Endothelial cell of umbilical vein (primary cell): ENCODE results near the gene NPTX1. TPM values are rescaled to one million over a fixed set of nuclear protein-coding genes. Genes with fewer than 3 reads are reported as not detected.

Source experiments
- BruUV-seq: library from RNA; stranded (reverse); fragments of 400-500 nt; replicated peaks from 2 replicates; lab custom pipeline; 2021; lab: Mats Ljungman, UMichigan
- CTCF ChIA-PET: fragments of 300-600, 350-600 bp; sonication (Branson Sonifier 250); formaldehyde crosslinking; loops from one replicate; lab custom pipeline; 2021; ENCODE audit warnings: antibody characterized with exemption, inconsistent platforms; lab: Charles Lee
- POLR2A ChIA-PET: fragments of 300-600, 350-600 bp; sonication (Branson Sonifier 250); formaldehyde crosslinking; loops from one replicate; lab custom pipeline; 2021; ENCODE audit warnings: antibody characterized with exemption, inconsistent platforms; lab: Charles Lee
- DNase-seq: peaks from one replicate; pipeline ENCODE4 v3.0.0-alpha.2; 2011; ENCODE audit warnings: low read depth, low spot score
- FAIRE-seq: peaks from 2 replicates; lab custom pipeline; 2011; peaks lifted over from hg19 to GRCh38; lab: Jason Lieb, UNC
- H2AFZ ChIP-seq: 2 replicates; pipeline ENCODE4 v1.6.0; 2012; ENCODE audit warnings: low read depth, low read length, control low read depth, inconsistent platforms
- H3K27ac ChIP-seq: 2 replicates; pipeline ENCODE4 v1.5.1; 2011; ENCODE audit warnings: low read depth, mild to moderate bottlenecking, control low read depth, low read length, moderate library complexity; ENCODE audit not compliant: insufficient read depth
- H3K27me3 ChIP-seq, 2 experiments: 2 replicates each; pipeline versions ENCODE4 v1.6.0 to v1.6.1; 2011; ENCODE audit warnings: low read length in 2 of 2, mixed read lengths in 1 of 2; ENCODE audit not compliant: control insufficient read depth in 2 of 2, insufficient read depth in 2 of 2
- H3K36me3 ChIP-seq, 2 experiments: 2 replicates in 1 of 2; 3 replicates in 1 of 2; pipeline ENCODE4 v1.5.1; 2011; ENCODE audit warnings: low read length in 2 of 2, mild to moderate bottlenecking in 1 of 2, moderate library complexity in 1 of 2; ENCODE audit not compliant: control insufficient read depth in 2 of 2, insufficient read depth in 2 of 2; ENCODE audit errors: extremely low read depth in 1 of 2
- H3K4me1 ChIP-seq: 3 replicates; pipeline ENCODE4 v1.5.1; 2011; ENCODE audit warnings: mild to moderate bottlenecking, low read length; ENCODE audit not compliant: control insufficient read depth, insufficient read depth; ENCODE audit errors: extremely low read depth
- H3K4me2 ChIP-seq: 2 replicates; pipeline ENCODE4 v1.6.1; 2011; ENCODE audit warnings: low read length, control low read depth, mixed read lengths; ENCODE audit not compliant: insufficient read depth
- H3K4me3 ChIP-seq, 3 experiments: fragments of 200-600 bp in 1 of 3; sonication (generic), shearing (Covaris generic) in 1 of 3; replicated peaks in 1 of 3; 2 replicates each; pipeline ENCODE4 v1.5.1; 2011 to 2016; ENCODE audit warnings: control low read depth in 3 of 3, low read length in 3 of 3, mild to moderate bottlenecking in 2 of 3, inconsistent platforms in 1 of 3, low read depth in 1 of 3, moderate library complexity in 1 of 3; ENCODE audit not compliant: insufficient read depth in 1 of 3
- H3K79me2 ChIP-seq: 2 replicates; pipeline ENCODE4 v1.6.0; 2012; ENCODE audit warnings: low read length, inconsistent platforms; ENCODE audit not compliant: control insufficient read depth, insufficient read depth
- H3K9ac ChIP-seq: replicated peaks from 2 replicates; pipeline ENCODE3; 2011; ENCODE audit warnings: low read length, control low read depth; ENCODE audit not compliant: insufficient read depth; ENCODE audit errors: extremely low read depth
- H3K9me1 ChIP-seq: replicated peaks from 3 replicates; pipeline ENCODE4 v1.6.0; 2011; ENCODE audit warnings: mild to moderate bottlenecking, low read length; ENCODE audit not compliant: control insufficient read depth, insufficient read depth; ENCODE audit errors: extremely low read depth
- H3K9me3 ChIP-seq: replicated peaks from 2 replicates; pipeline ENCODE4 v1.5.1; 2012; ENCODE audit warnings: low read length, inconsistent platforms; ENCODE audit not compliant: control insufficient read depth, insufficient read depth
- H4K20me1 ChIP-seq: replicated peaks from 2 replicates; pipeline ENCODE3; 2011; ENCODE audit warnings: mild to moderate bottlenecking, low read length; ENCODE audit not compliant: control insufficient read depth, insufficient read depth; ENCODE audit errors: extremely low read depth
- EZH2 ChIP-seq: IDR thresholded peaks from 2 replicates; pipeline ENCODE4 v1.6.1; 2012; ENCODE audit warnings: borderline replicate concordance, low read depth, mild to moderate bottlenecking, moderate library complexity, low read length, inconsistent platforms; ENCODE audit not compliant: severe bottlenecking
- FOS ChIP-seq: IDR thresholded peaks from 2 replicates; pipeline ENCODE4 v1.6.1; 2011; ENCODE audit warnings: mild to moderate bottlenecking, low read length, moderate library complexity, borderline replicate concordance; ENCODE audit not compliant: insufficient read depth
- GATA2 ChIP-seq: IDR thresholded peaks from 2 replicates; pipeline ENCODE4 v1.7.0; 2011; ENCODE audit warnings: low read depth, mild to moderate bottlenecking, moderate library complexity, mixed read lengths, low read length; ENCODE audit not compliant: insufficient read length, insufficient read depth
- JUN ChIP-seq: IDR thresholded peaks from 2 replicates; pipeline ENCODE4 v1.6.1; 2011; ENCODE audit warnings: borderline replicate concordance, low read depth; ENCODE audit not compliant: insufficient read length, insufficient read depth
- MYC ChIP-seq: IDR thresholded peaks from one replicate; pipeline ENCODE4 v1.6.1; 2011; ENCODE audit warnings: mild to moderate bottlenecking, low read depth, low read length
- POLR2A ChIP-seq: IDR thresholded peaks from 2 replicates; pipeline ENCODE4 v1.6.1; 2012; ENCODE audit warnings: low read depth, mild to moderate bottlenecking, control low read depth, low read length
- POLR2AphosphoS5 ChIP-seq: IDR thresholded peaks from 2 replicates; pipeline ENCODE4 v1.6.1; 2012; ENCODE audit warnings: low read depth, mild to moderate bottlenecking, control low read depth, low read length, moderate library complexity; ENCODE audit not compliant: insufficient read depth
- dilution Hi-C: fragments of 300-500 bp; cut with MboI; formaldehyde crosslinking; loops from one replicate; pipeline ENCODE4 v1.15.0; 2019; ENCODE audit warnings: low sequenced_read_pairs; ENCODE audit not compliant: extremely low pct_ligation_motif_present
- intact Hi-C: fragments of 100-400 bp; cut with micrococcal nuclease; formaldehyde crosslinking; loops from one replicate; pipeline ENCODE4 v1.10.0; 2022
- polyA plus RNA-seq, 4 experiments: library from polyadenylated mRNA; depleted of rRNA in 3 of 4; stranded (reverse) in 3 of 4; unstranded in 1 of 4; fragments of >200 nt; gene quantifications; 2 replicates each; pipeline versions ENCODE4 v1.2.1 to v1.2.3, GENCODE V29; 2011 to 2012; ENCODE audit warnings: missing spikeins in 1 of 4
- total RNA-seq: library from RNA; stranded (reverse); gene quantifications from 2 replicates; pipeline ENCODE4 v1.2.3, GENCODE V29; 2021
- TF ChIP-seq, protein P1 (sequence below): IDR thresholded peaks from 2 replicates; pipeline ENCODE4 v1.6.1; 2011; ENCODE audit not compliant: insufficient read depth, insufficient read length
- TF ChIP-seq, protein P2 (sequence below), 2 donors: IDR thresholded peaks; 1 replicate in 1 of 2; 2 replicates in 1 of 2; pipeline ENCODE4 v1.5.1; 2011; ENCODE audit warnings: low read length in 2 of 2, mild to moderate bottlenecking in 2 of 2, moderate library complexity in 2 of 2, control low read depth in 1 of 2, inconsistent platforms in 1 of 2, low read depth in 1 of 2; ENCODE audit not compliant: insufficient read depth in 1 of 2; ENCODE audit errors: extremely low read depth in 1 of 2

Gene NPTX1
- total and polyA plus RNA-seq, 2 donors (not counting 3 experiments of a cell fraction or from before 2014, with no cell fraction given) = 0.03 TPM; not detected in 1

DNA sequence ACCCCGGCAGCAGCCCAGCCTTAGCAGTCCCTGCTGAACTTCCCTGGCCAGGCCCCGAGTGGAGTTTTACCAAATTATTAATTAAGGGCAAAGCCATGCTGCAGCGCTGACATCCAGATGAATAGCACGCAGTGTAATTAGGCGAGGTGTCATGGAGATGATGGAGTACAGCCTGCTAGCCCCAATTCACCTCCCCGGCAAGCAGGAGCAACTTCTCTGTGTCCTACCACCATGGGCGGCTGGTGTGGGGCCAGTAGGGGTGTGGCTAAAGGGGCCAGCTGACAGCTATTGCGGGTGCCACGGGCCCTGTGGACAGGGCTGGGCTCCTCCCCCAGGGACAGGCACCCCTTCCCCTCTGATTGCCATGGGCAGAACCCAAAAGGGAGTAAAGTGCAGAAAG, 36.9 kb downstream of the NPTX1 start:
- Histone ChIP-seq H3K36me3 (no peaks in the 10 kb centered on the region), H3K4me3 (no peak overlapping the region), H3K27ac (no peak overlapping the region), H3K4me2 (no peak overlapping the region), H3K9me1 (no peaks in the 10 kb centered on the region), H2AFZ (no peak overlapping the region), H3K27me3 (no peaks in the 10 kb centered on the region), H3K4me1 (no peaks in the 10 kb centered on the region), H3K9ac (no peak overlapping the region), H3K9me3 (no peaks in the 10 kb centered on the region), H3K79me2 (no peaks in the 10 kb centered on the region), H4K20me1 (no peaks in the 10 kb centered on the region)
- no TSS peak for BruUV-seq
- ChIA-PET CTCF (interaction anchor here (1.7 to 3.1 kb wide), 2 partner anchors 12 to 15 kb away, joined by 7 to 10 read pairs; no protein-coding TSS in a partner anchor), POLR2A (no interaction called here)
- intact Hi-C loops = no loop called here
- TF ChIP-seq GATA2 = no peak
- TF ChIP-seq, protein P1, sequence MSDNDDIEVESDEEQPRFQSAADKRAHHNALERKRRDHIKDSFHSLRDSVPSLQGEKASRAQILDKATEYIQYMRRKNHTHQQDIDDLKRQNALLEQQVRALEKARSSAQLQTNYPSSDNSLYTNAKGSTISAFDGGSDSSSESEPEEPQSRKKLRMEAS = no peak
- no peak for TF ChIP-seq POLR2A
- TF ChIP-seq FOS = no peak
- TF ChIP-seq, protein P2, sequence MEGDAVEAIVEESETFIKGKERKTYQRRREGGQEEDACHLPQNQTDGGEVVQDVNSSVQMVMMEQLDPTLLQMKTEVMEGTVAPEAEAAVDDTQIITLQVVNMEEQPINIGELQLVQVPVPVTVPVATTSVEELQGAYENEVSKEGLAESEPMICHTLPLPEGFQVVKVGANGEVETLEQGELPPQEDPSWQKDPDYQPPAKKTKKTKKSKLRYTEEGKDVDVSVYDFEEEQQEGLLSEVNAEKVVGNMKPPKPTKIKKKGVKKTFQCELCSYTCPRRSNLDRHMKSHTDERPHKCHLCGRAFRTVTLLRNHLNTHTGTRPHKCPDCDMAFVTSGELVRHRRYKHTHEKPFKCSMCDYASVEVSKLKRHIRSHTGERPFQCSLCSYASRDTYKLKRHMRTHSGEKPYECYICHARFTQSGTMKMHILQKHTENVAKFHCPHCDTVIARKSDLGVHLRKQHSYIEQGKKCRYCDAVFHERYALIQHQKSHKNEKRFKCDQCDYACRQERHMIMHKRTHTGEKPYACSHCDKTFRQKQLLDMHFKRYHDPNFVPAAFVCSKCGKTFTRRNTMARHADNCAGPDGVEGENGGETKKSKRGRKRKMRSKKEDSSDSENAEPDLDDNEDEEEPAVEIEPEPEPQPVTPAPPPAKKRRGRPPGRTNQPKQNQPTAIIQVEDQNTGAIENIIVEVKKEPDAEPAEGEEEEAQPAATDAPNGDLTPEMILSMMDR (IDR thresholded peaks at IDR 0.05; ENCODE audit: extremely low read depth in 1 of 2, insufficient read depth in 1 of 2, low read depth in 1 of 2, low read length in 2 of 2) = no peak
- no peak for TF ChIP-seq EZH2
- no peak for TF ChIP-seq JUN
- no peak for TF ChIP-seq MYC
- no peak for TF ChIP-seq POLR2AphosphoS5
- DNase-seq (no peak), FAIRE-seq (no peak)
- dilution Hi-C loops = no loop called here
